Thoracic aorta (tissue), 2 donors: ENCODE results near the gene SPAG17. TPM values are rescaled to one million over a fixed set of nuclear protein-coding genes. Genes with fewer than 3 reads are reported as not detected.

ENCODE experiments used
- ATAC-seq: fragments of 150-250 bp; one replicate; pipeline ENCODE4 v1.8.0; 2017; ENCODE audit warnings: low read depth; ENCODE audit not compliant: insufficient number of reproducible peaks, low FRiP score
- DNase-seq: peaks from one replicate; pipeline ENCODE4 v3.0.0-alpha.2; 2020; ENCODE audit warnings: low spot score
- H3K27ac ChIP-seq, 2 donors: fragments of 200-600 bp; sonication (generic); 1 replicate in 1 of 2; 2 replicates in 1 of 2; pipeline ENCODE4 v1.5.1; 2016; ENCODE audit warnings: mild to moderate bottlenecking in 2 of 2, moderate library complexity in 2 of 2
- H3K27me3 ChIP-seq: fragments of 200-600 bp; sonication (generic); replicated peaks from 2 replicates; pipeline ENCODE4 v1.6.0; 2016; ENCODE audit warnings: mild to moderate bottlenecking; ENCODE audit not compliant: insufficient read depth
- H3K36me3 ChIP-seq: fragments of 200-600 bp; sonication (generic); one replicate; pipeline ENCODE4 v1.5.1; 2016
- H3K4me1 ChIP-seq, 2 donors: fragments of 200-600 bp; sonication (generic); 1 replicate in 1 of 2; 2 replicates in 1 of 2; pipeline versions ENCODE4 v1.5.1 to v1.6.0; 2016; ENCODE audit warnings: low read depth in 2 of 2, mild to moderate bottlenecking in 1 of 2; ENCODE audit not compliant: control insufficient read depth in 1 of 2
- H3K4me3 ChIP-seq: fragments of 200-600 bp; sonication (generic); 2 replicates; pipeline ENCODE4 v1.5.1; 2016; ENCODE audit warnings: mild to moderate bottlenecking
- H3K9me3 ChIP-seq: fragments of 200-600 bp; sonication (generic); 2 replicates; pipeline ENCODE4 v1.5.1; 2016
- CTCF ChIP-seq: fragments of 200-600 bp; sonication (generic); IDR thresholded peaks from one replicate; pipeline ENCODE4 v1.5.1; 2019; ENCODE audit warnings: antibody characterized with exemption
- total RNA-seq, 2 donors: library from RNA; depleted of rRNA; stranded (reverse); fragments of >200 nt; gene quantifications; one replicate each; pipeline versions ENCODE4 v1.1.0 to v1.2.3, GENCODE V29; 2016

The SPAG17 gene
- total RNA-seq, 2 donors from 2014 or later, result not detected

GRCh38 chr1:118093017-118093416 is 92.0 kb downstream of the SPAG17 start:
- H3K27ac ChIP-seq, result no peak overlapping the region
- no peaks in the 10 kb centered on the region for H3K9me3 ChIP-seq
- no peaks in the 10 kb centered on the region for H3K36me3 ChIP-seq
- no peaks in the 10 kb centered on the region for H3K27me3 ChIP-seq
- no peak overlapping the region for H3K4me3 ChIP-seq
- no peaks in the 10 kb centered on the region for H3K4me1 ChIP-seq
- no peak for TF ChIP-seq CTCF
- no peak for DNase-seq
- no peak for ATAC-seq

GRCh38 chr1:118090130-118090529 is 94.9 kb downstream of the SPAG17 start:
- H3K36me3 ChIP-seq, result no peaks in the 10 kb centered on the region
- H3K27ac ChIP-seq, result no peak overlapping the region
- no peak overlapping the region for H3K4me3 ChIP-seq
- ATAC-seq (no peak), DNase-seq (no peak)
- no peak for TF ChIP-seq CTCF
- H3K4me1 ChIP-seq, result no peaks in the 10 kb centered on the region
- H3K9me3 ChIP-seq, result no peaks in the 10 kb centered on the region
- H3K27me3 ChIP-seq, result no peaks in the 10 kb centered on the region

GRCh38 chr1:118085365-118085764 is 99.7 kb downstream of the SPAG17 start:
- Histone ChIP-seq H3K4me3 (no peak overlapping the region), H3K36me3 (no peaks in the 10 kb centered on the region), H3K9me3 (no peaks in the 10 kb centered on the region), H3K27ac (no peak overlapping the region), H3K27me3 (no peaks in the 10 kb centered on the region), H3K4me1 (no peaks in the 10 kb centered on the region)
- ATAC-seq, result no peak
- DNase-seq, result no peak
- no peak for TF ChIP-seq CTCF

GRCh38 chr1:118084400-118084799 is 100.6 kb downstream of the SPAG17 start:
- Histone ChIP-seq H3K9me3 (no peaks in the 10 kb centered on the region), H3K4me3 (no peak overlapping the region), H3K4me1 (no peaks in the 10 kb centered on the region), H3K36me3 (no peaks in the 10 kb centered on the region), H3K27ac (no peak overlapping the region), H3K27me3 (no peaks in the 10 kb centered on the region)
- no peak for TF ChIP-seq CTCF
- ATAC-seq (no peak), DNase-seq (no peak)

- Histone ChIP-seq H3K4me1 (no peaks in the 10 kb centered on the region), H3K36me3 (no peaks in the 10 kb centered on the region), H3K4me3 (no peak overlapping the region), H3K27me3 (no peaks in the 10 kb centered on the region), H3K27ac (no peak overlapping the region), H3K9me3 (no peaks in the 10 kb centered on the region)
- no peak for TF ChIP-seq CTCF
- DNase-seq (no peak), ATAC-seq (no peak)
Measured at GRCh38 chr1:118082984-118083383, 102.0 kb downstream of the SPAG17 start.
